ENCODE data around the gene FDCSP.
"Not testable (repeated sequence)": the region's sequence is repeated elsewhere in the genome, so short reads cannot be mapped to it uniquely, and the experiment has no call there.

The FDCSP gene

GRCh38 chr4:70225824-70226223, at the start of gene FDCSP:
Gene FDCSP (plus strand): TSS chr4:70226124. CDS start chr4:70231195, 5,071 bp downstream.
- no peak for DNase-seq (ENCODE audit: low read depth in 2 of 2)

- no peak for DNase-seq (ENCODE audit: low read depth in 2 of 2)
These were observed 48.8 kb upstream of the FDCSP start for GRCh38 chr4:70177090-70177489.

- no peak for DNase-seq (ENCODE audit: low read depth in 2 of 2)
These were observed 47.8 kb upstream of the FDCSP start for GRCh38 chr4:70178075-70178660.

- DNase-seq (ENCODE audit: low read depth in 2 of 2) = no peak
These were observed 46.1 kb upstream of the FDCSP start for GRCh38 chr4:70179811-70180210.

- DNase-seq (ENCODE audit: low read depth in 2 of 2) = no peak
These were observed 44.1 kb upstream of the FDCSP start for GRCh38 chr4:70181864-70182263.

- DNase-seq (ENCODE audit: low read depth in 2 of 2) = no peak
These were observed 43.3 kb upstream of the FDCSP start for GRCh38 chr4:70182517-70183167.

- DNase-seq (ENCODE audit: low read depth in 2 of 2) = no peak
These were observed 42.6 kb upstream of the FDCSP start for GRCh38 chr4:70183168-70183939.

GRCh38 chr4:70183940-70184246, 42.0 kb upstream of the FDCSP start:
- no peak for DNase-seq (ENCODE audit: low read depth in 2 of 2)

- DNase-seq (ENCODE audit: low read depth in 2 of 2) = no peak
These were observed 38.7 kb upstream of the FDCSP start for GRCh38 chr4:70187216-70187615.

- DNase-seq (ENCODE audit: low read depth in 2 of 2) = no peak
These were observed 35.3 kb upstream of the FDCSP start for GRCh38 chr4:70190579-70190978.

- DNase-seq (ENCODE audit: low read depth in 2 of 2) = no peak
These were observed 34.3 kb upstream of the FDCSP start for GRCh38 chr4:70191647-70192046.

- DNase-seq (ENCODE audit: low read depth in 2 of 2) = no peak
These were observed 33.0 kb upstream of the FDCSP start for GRCh38 chr4:70192895-70193294.

- no peak for DNase-seq (ENCODE audit: low read depth in 2 of 2)
These were observed 30.5 kb upstream of the FDCSP start, which contains the start of gene ODAM for GRCh38 chr4:70195425-70195824. Gene ODAM (plus strand): TSS chr4:70195725. CDS start chr4:70196544, 819 bp downstream.

GRCh38 chr4:70196857-70197256, 29.1 kb upstream of the FDCSP start:
- DNase-seq (ENCODE audit: low read depth in 2 of 2) = no peak

GRCh38 chr4:70197842-70198241, 28.1 kb upstream of the FDCSP start:
- no peak for DNase-seq (ENCODE audit: low read depth in 2 of 2)

GRCh38 chr4:70203601-70204000, 22.3 kb upstream of the FDCSP start:
- no peak for DNase-seq (ENCODE audit: low read depth in 2 of 2)

- DNase-seq (ENCODE audit: low read depth in 2 of 2) = not testable (repeated sequence)
These were observed 13.2 kb upstream of the FDCSP start for GRCh38 chr4:70212752-70213151.

GRCh38 chr4:70216109-70216508, 9.8 kb upstream of the FDCSP start:
- not testable (repeated sequence) for DNase-seq (ENCODE audit: low read depth in 2 of 2)

GRCh38 chr4:70216550-70216949, 9.4 kb upstream of the FDCSP start:
- not testable (repeated sequence) for DNase-seq (ENCODE audit: low read depth in 2 of 2)

GRCh38 chr4:70221389-70221788, 4.5 kb upstream of the FDCSP start:
- not testable (repeated sequence) for DNase-seq (ENCODE audit: low read depth in 2 of 2)

GRCh38 chr4:70221818-70222217, 4.1 kb upstream of the FDCSP start:
- DNase-seq (ENCODE audit: low read depth in 2 of 2) = not testable (repeated sequence)

GRCh38 chr4:70236125-70236524, 10.2 kb downstream of the FDCSP start:
- DNase-seq (ENCODE audit: low read depth in 2 of 2) = no peak
